Frontal cortex (tissue), 4 donors: ENCODE results near the gene F7. TPM values are rescaled to one million over a fixed set of nuclear protein-coding genes. Genes with fewer than 3 reads are reported as not detected.

ENCODE experiments used
- DNase-seq, 2 donors: peaks; one replicate each; pipeline ENCODE4 v3.0.0; 2012; ENCODE audit warnings: low spot score in 2 of 2
- FAIRE-seq: peaks from 2 replicates; lab custom pipeline; 2012; peaks lifted over from hg19 to GRCh38; lab: Jason Lieb, UNC
- total RNA-seq: library from RNA; depleted of rRNA; stranded (reverse); fragments of >200 nt; gene quantifications from one replicate; pipeline ENCODE4 v1.2.3, GENCODE V29; 2014
- donor health status: control.
- donor health status: control.
- donor health status: control.

F7 gene
- total RNA-seq, 1 donor from 2014 or later, result 0.82 TPM

DNA sequence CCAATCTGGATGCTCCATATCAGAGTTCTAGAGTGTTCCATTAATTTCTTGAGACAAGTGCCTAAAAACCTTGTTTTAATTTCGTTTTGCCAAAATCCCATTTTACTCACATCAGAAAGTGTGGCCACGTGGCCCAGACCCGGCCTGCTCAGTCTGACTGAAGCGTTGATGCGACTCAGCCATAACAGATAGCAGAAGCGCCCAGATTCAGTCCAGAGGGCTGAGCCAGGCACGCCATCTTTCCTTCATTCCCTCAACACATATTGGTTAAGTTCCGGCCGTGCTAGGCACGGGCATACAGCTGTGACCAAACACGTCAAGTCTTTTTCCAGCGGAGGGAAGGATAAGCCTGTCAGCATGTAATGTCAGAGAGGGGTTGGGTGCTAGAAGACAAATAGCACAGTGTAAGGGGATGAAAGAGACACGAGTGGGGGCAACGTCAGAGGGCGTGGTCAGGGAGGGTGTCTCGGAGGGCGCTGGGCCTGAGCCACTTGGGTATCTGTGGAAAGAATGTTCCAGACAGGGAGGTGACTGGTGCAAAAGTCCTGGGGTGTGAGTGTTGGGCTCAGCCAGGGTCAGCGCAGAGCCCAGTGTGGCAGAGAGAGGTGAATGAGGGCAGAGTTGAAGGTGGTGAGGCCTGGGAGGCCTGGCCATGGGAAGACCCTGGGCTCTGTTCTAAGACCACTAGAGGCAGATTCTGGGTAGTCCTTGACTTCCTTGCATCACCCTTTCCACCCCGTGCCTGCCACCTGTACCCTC lies 20.1 kb downstream of the F7 start:
- FAIRE-seq (no peak), DNase-seq (no peak)

DNA sequence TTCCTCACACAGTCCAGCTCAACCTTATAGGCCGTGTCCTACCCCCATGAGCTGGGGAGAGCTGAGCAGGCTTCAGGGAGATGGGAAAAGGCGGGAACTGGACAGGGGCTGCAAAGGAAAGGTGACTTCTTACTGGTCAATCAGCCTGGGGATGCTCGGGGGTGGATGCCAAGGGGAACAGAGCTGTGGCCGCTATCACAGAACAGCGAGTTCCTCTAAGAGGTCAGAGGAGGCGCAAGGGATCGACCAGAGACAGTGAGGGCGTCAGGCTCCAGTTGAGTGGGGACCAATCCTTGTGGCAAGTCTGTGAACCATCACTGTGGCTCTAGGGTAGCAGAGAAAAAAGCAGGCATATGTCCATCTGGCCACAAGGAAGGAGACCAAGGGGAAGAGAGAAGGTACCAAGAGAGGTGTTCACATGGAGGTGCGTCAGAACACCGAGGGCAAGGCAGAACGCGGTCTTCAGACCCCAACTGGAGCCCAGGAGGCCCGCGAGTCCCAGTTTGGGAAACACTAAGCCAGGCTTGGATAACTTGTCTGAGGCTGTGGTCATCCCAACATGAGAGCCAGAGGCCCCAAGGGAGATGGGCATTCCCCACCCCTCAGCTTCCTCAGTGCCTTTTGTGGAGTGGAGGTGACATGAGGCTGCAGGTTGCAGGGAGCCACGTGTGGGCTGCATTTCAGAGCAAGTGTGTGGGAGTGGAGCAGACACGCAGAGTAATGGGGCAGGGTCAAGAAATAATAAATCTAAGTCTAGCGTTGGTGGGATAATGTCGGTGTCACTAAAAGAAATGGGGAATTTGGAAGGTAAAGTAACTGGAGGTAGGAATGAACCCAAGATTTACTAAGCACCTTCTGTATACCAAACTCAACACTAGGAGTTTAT lies 20.9 kb downstream of the F7 start:
- FAIRE-seq (no peak), DNase-seq (no peak)

DNA sequence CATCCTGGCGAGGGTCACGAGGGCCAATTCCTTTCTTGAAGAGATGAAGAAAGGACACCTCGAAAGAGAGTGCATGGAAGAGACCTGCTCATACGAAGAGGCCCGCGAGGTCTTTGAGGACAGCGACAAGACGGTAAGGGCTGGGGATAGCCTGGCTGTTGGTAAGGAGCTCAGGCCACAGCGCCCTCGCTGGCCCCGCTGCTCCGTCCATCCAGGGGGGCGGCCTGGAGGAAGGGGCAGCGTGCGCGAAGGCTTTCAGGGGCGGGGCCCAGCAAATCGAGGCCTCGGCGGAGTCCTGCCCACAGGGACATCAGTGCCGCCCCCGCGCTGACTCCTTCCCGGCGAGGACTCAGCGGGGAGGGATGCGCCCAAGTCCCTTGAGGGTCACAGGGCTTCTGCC lies 23.9 kb downstream of the F7 start:
- FAIRE-seq, result no peak

DNA sequence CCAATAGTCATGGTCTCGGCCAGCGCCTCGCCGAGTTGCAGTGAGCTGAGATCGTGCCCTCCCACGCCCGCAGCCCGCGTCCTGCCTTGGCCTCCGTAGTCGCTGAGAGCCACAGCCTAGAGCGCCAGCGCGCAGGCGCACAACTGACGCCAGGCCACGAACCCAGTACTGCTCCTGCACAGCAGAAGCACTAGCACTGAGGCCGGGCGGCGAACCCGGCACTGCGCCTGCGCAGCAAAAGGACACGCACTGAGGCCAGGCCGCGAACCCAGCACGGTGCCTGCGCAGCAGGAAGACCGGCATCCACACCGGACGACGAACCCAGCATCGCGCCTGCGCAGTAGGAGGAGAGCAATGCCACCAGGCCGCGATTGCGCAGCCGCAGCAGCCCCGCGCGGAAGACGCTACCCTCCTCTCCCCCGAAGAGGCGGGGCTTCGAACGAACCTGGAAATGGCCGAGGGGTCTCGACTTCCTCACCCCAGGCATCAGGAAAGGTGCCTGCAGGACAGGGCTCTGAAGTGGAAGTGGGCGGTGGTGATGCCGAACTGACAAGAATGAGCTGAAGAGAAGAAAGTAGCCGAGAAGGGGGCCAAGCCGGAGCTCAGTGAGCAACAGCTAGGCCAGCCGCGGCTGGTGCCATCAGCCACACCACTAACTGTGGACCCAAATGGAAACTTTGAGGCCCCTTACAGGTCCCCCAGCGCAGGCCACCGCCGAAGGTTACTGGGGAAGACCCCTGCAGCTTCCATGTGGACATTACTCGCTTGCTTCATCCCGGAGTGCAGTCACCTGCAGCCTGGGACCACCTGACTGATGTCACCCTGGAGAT lies 24.5 kb downstream of the F7 start:
- FAIRE-seq (no peak), DNase-seq (no peak)

More for the DNA sequence above, 23.9 kb downstream of the F7 start:
- DNase-seq, result no peak

DNA sequence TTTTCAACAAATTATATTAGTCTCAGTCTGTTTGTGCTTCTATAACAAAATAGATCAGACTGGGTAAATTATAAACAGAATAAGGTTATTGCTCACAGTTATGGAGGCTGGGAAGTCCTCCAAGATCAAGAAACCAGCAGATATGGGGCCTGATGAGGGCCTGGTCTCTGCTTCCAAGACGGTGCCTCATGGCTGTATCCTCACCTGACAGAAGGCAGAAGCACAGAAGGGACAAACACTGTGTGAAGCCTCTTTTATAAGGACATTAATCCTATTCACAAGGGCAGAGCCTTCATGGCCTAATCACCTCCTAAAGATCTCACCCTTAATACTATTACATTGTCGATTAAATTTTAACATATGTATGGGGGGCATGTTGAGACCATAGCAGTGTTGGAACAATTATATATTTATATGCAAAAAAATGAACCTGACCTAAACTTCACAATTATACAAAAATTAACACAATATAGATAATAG lies 29.7 kb downstream of the F7 start:
- no peak for DNase-seq
- no peak for FAIRE-seq

DNA sequence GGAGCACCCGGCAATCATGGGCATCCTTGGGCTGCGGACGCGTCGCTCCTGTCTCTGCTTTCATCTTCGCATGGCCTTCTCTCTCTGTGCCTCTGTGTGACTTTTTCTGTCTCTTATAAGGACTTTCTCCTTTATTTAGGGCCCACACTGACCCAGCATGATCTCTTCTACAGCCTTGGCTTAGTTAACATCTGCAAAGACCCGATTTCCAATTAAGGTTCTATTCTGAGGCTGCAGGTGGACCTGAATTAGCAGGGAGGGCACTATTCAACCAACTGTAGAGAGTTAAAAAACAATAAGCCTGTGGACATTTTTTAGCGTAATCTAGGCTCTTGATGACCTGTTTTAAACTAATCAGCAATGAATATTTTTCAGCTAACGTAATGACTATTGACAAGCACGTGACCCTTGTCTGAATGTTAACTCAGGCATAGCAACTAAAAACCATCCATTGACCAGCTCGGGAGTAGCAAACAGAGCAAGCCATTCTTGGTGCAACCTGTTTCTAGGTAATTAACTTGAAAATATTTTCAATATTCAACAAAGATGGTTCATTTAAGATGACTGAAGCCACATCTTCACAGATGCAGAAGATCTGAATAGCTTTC lies 32.2 kb downstream of the F7 start:
- FAIRE-seq, result no peak
- DNase-seq, result no peak

DNA sequence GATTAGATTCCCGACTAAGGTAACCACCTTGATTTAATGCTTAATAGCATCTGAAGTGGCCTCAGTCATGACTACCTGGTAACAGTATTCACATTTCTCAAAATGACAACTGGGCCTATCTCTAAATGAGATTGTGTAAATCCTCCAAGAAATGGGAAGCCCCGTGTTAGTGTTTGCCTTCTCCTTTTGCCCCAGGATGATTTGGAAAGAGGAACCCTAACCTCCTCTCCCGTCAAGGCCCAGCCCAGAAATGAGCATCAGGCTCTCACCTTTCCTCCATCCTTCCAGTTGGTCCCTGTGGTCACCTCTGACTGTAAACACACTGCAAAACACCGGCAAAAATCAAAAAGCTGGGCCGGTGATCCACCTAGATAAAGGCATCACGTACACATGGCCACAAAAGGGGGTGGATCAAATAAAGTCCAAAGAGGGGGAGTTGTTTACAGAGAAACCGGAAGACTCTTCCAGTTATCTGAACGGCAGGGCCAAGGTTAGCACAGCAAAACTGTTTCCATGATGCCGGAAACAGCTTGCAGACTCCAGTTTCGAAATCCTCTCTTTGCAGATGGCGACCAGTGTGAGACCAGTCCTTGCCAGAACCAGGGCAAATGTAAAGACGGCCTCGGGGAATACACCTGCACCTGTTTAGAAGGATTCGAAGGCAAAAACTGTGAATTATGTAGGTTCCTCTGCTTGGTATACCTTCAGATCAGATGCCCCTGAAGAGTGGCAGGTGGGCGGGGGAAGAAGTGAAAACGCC lies 33.4 kb downstream of the F7 start:
- DNase-seq (no peak), FAIRE-seq (no peak)

DNA sequence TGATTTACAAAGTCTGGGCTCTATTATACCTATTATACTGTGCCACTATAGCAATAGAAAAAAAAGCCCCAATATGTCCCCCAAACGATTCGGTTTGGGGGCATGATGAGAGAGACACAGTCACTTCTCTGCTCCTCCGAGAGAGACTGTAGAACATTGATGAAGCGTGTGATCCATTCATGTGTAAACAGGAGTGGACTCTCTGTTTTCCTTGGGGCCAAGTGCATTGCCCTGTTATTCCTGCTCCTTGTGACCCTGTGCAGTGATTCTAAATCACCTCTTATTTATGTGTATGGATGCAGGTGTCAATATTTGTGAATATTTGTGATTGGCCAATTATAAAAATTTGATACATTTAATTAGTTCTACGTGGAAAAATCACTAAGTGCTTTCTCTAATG lies 34.0 kb downstream of the F7 start:
- no peak for DNase-seq
- no peak for FAIRE-seq

DNA sequence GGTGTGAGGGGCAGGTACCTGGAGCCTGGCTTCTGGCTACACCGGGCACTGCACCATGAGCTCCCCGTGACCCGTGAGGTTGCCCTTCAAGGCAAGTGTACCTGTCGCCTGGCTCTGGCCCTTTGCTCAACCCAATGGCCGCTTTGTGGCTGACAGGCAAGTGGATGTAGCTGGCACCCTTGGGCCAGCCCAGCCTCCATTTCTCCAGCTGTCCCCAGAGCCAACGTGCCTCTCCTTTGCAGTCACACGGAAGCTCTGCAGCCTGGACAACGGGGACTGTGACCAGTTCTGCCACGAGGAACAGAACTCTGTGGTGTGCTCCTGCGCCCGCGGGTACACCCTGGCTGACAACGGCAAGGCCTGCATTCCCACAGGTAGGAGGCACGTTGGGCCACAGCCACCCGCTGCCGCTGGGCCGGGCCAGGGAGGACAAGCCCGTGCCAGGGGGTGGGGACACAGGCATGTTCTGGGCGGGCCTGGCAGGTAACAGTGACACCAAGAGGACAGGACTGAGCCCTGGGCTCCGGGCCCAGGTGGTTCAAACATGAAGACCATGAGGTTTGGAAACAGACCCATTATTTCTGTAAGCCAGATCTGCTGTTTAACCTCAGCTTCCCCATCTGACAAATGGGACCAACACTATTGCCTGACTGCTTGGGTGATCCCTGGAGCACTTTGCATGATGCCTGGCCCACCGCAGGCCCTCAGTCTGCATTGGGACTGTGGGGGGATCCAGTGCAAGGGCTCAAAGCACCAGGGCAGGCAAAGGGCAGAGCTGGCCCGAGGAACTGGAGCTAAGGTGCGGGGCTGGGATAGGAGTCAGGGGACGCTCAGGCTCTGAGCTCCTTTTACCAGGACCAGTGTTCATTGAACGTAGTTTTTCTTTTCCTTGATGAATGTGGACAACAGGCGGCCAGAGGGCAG lies 35.3 kb downstream of the F7 start:
- no peak for DNase-seq
- FAIRE-seq, result no peak

DNA sequence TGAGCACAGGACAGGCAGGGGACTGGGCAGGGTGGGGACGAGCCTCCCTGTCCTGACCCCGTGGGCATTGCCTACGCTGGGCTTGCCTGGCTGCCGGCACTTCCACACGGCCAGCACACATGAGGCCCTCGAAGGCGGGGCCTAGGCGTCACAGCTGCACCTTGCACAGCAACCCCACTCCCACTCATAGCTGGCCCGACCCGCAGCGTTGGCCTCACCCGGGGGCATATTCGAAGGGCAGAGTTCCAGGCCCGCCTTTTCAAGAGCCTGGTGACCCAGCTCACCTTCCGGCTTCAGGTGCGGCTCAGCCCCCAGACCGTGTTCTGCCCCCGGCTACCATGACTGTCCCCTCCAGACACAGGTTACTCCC lies 36.0 kb downstream of the F7 start:
- FAIRE-seq, result no peak
- no peak for DNase-seq

DNA sequence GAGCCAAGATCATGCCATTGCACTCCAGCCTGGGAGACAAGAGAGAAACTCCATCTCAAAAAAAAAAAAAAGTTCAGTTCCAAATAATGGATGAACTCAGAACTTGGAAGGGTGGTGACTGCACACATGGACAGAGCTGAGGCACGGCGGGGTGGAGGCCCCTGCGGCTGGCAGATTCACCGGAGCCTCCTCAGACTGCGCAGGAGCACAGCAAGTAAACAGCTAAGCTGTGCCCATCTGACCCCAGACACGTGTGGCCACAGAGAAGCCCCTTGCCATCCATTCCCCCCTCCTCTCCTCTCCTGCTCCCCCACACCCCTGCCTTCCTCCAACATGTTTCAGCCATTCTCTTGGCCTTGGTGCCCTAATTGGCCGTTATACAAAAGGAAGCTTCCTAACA lies 37.3 kb downstream of the F7 start:
- FAIRE-seq, result no peak
- no peak for DNase-seq

DNA sequence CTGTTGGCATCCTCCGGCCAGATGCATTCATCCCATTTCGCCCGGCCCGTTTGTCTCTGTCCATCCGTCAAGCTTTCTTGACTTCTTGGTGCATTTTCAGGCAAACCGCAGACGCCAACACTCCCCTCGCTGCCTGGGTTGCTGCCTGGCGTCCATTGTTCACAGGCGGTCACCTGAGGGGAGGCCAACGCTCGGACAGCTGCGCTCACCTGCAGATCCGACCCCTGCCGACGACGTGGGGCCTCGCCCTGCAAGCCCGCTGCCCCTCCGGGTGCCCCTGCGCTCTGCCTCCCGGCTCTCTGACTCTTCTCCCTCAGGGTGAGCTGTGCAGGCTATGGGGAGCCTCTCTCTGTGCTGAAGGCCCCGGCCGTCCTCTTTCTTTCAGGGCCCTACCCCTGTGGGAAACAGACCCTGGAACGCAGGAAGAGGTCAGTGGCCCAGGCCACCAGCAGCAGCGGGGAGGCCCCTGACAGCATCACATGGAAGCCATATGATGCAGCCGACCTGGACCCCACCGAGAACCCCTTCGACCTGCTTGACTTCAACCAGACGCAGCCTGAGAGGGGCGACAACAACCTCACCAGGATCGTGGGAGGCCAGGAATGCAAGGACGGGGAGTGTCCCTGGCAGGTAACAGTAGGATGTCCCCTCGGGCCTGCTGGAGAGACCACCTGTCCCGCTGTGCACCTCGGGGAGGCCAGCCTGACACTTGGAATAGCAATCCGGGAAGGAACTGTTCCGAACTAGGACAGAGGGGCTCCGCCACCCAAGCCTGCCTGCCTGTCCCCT lies 38.1 kb downstream of the F7 start:
- DNase-seq, result no peak
- FAIRE-seq, result no peak

DNA sequence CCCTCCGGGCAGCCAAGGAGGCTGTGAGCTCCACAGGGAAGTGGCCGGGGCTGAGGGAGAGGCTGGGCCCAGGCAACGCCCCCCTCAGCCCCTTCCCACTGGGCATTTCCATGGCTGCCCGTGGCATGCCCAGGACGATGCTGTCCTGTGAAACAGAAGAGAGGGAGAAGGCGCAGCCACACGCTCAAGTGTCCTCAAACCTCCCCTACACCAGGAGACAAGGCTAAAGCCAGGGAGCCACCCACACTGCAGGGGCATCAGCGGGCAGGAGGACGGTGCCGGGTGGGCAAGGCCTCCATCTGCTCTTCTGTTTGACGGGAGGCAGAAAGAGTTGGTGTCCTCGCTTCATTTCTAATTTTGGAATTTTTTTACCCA lies 38.7 kb downstream of the F7 start:
- FAIRE-seq (no peak), DNase-seq (no peak)

DNA sequence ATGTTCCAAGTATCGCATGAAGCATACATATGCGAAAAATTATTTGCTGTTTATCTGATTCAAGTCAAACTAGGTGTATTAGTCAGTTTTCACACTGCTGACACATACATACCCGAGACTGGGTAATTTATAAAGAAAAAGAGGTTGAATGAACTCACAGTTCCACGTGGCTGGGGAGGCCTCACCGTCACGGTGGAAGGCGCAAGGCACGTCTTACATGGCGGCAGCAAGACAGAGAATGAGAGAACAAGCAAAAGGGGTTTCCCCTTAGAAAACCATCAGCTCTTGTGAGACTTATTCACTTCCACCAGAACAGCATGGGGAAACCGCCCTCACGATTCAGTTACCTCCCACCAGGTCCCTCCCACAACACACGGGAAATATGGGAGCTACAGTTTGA lies 39.9 kb downstream of the F7 start:
- DNase-seq (no peak), FAIRE-seq (no peak)

DNA sequence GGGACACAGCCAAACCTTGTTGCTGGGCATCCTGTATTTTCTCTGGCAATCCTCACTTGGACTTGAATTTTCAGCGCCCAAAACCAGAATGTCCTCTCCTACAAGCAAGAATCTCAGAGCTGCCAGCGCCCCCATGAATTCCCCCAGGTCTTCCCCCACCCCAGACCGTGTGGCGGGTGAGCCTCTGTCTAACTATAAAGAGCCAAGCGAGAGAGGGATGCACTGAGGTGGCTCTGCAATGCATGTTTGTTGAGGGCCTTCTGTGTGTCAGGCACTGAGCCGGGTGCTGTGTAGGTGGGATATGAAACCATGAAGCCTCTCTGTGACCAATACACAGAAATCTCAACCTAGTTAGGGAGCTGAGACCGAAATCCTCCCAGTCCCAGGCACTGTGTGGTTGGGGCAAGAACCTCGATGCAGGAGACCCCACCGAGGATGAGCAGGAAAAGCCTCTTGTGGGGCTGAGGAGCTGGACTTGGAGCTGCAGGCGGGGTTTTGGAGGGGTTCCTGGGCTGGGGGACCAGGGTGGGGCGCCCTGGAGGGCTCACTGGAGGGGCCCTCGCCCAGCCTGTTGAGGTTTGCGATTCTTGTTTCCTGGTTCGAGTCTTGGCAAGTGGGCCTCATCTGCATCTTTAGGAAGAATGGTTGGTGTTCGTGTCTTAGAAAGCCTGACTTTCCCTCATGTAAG lies 40.5 kb downstream of the F7 start:
- no peak for DNase-seq
- FAIRE-seq, result no peak

DNA sequence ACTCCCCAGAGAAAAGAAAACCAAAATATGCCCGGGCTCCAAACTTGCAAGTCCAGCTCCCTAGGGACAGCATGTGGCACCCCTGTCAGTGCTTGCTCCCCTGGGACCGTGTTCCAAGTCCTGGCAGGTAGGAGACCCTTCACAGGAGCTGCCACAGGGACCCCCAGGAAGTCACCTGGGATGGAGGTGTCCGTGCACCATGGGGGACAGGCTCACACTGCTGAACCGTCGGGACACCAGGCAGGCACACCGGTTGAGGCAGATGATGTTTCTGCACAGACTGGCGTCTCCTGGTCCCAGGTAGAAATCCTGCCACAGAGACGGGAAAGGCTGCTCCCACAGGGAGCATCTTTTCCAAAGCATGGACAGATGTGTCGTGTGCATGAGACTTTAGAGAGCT lies 41.2 kb downstream of the F7 start:
- DNase-seq (no peak), FAIRE-seq (no peak)

DNA sequence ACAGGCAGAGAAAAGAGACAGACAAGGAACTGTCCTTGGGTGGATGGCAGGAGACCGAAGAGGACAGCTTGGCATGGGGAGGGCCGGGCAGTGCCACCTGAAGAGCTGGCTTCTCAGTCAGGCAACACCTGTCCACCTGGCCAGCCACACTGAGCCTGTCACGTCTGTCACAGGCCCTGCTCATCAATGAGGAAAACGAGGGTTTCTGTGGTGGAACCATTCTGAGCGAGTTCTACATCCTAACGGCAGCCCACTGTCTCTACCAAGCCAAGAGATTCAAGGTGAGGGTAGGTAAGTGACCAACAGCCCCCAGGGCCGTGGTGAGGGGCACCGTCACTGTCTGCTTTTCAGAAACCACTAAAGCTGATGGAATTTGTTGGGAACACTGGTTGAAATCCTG lies 41.6 kb downstream of the F7 start:
- DNase-seq, result no peak
- no peak for FAIRE-seq
